Hepatocyte (in vitro differentiated cells): ENCODE measurements around the gene PIK3AP1. TPM values are rescaled to one million over a fixed set of nuclear protein-coding genes. Genes with fewer than 3 reads are reported as not detected.

Experiments
- DNase-seq: peaks from one replicate; pipeline ENCODE4 v3.0.0-alpha.2; 2016; ENCODE audit warnings: low spot score
- H2AFZ ChIP-seq: fragments of 200-600 bp; sonication (generic); 2 replicates; pipeline ENCODE4 v1.6.0; 2016; ENCODE audit warnings: antibody characterized with exemption, mild to moderate bottlenecking
- H3K27ac ChIP-seq: fragments of 200-600 bp; sonication (generic); 2 replicates; pipeline ENCODE4 v1.5.1; 2016; ENCODE audit warnings: mild to moderate bottlenecking
- H3K27me3 ChIP-seq: fragments of 200-600 bp; sonication (generic); 2 replicates; pipeline ENCODE4 v1.6.1; 2016
- H3K36me3 ChIP-seq: fragments of 200-600 bp; sonication (generic); replicated peaks from 2 replicates; pipeline ENCODE4 v1.5.1; 2016; ENCODE audit warnings: low read depth; ENCODE audit not compliant: insufficient read depth
- H3K4me1 ChIP-seq: fragments of 200-600 bp; sonication (generic); 2 replicates; pipeline ENCODE4 v1.5.1; 2016; ENCODE audit warnings: mild to moderate bottlenecking, moderate library complexity; ENCODE audit not compliant: insufficient read depth
- H3K4me2 ChIP-seq: fragments of 200-600 bp; sonication (generic); 2 replicates; pipeline ENCODE4 v1.6.0; 2016
- H3K4me3 ChIP-seq: fragments of 200-600 bp; sonication (generic); 2 replicates; pipeline ENCODE4 v1.5.1; 2016; ENCODE audit warnings: mild to moderate bottlenecking
- H3K79me2 ChIP-seq: fragments of 200-600 bp; sonication (generic); 2 replicates; pipeline ENCODE4 v1.6.0; 2017; ENCODE audit warnings: mild to moderate bottlenecking
- H3K9me2 ChIP-seq: fragments of 200-600 bp; sonication (generic); replicated peaks from 2 replicates; pipeline ENCODE4 v1.6.0; 2017; ENCODE audit warnings: mild to moderate bottlenecking; ENCODE audit not compliant: insufficient read depth
- H3K9me3 ChIP-seq: fragments of 200-600 bp; sonication (generic); 2 replicates; pipeline ENCODE4 v1.5.1; 2016; ENCODE audit warnings: low read depth, mild to moderate bottlenecking
- H4K20me1 ChIP-seq: fragments of 200-600 bp; sonication (generic); 2 replicates; pipeline ENCODE4 v1.6.0; 2016; ENCODE audit warnings: mild to moderate bottlenecking; ENCODE audit not compliant: insufficient read depth, poor library complexity, severe bottlenecking
- CTCF ChIP-seq: fragments of 200-600 bp; sonication (generic); IDR thresholded peaks from 2 replicates; pipeline ENCODE4 v1.5.1; 2016; ENCODE audit warnings: antibody characterized with exemption, mild to moderate bottlenecking; ENCODE audit not compliant: poor library complexity
- EZH2 ChIP-seq: fragments of 200-600 bp; sonication (generic); IDR thresholded peaks from 2 replicates; pipeline ENCODE4 v1.6.1; 2016; ENCODE audit warnings: antibody characterized with exemption, mild to moderate bottlenecking, borderline replicate concordance
- EZH2phosphoT487 ChIP-seq: fragments of 200-600 bp; sonication (generic); IDR thresholded peaks from one replicate; pipeline ENCODE4 v1.6.1; 2018; ENCODE audit warnings: antibody characterized with exemption, mild to moderate bottlenecking, low read depth, moderate library complexity; ENCODE audit not compliant: unreplicated experiment, severe bottlenecking
- WGBS: methylation state at CpG from one replicate; pipeline ENCODE4 v1.1.6; 2016; ENCODE audit warnings: low lambda C conversion rate; ENCODE audit errors: missing lambda C conversion rate; 5-methylcytosine and 5-hydroxymethylcytosine counted together
- polyA plus RNA-seq: library from polyadenylated mRNA; unstranded; fragments of >200 nt; fragmentation: Nextera tagmentation; extraction: Ambion mirVana; gene quantifications from 2 replicates; pipeline ENCODE4 v1.2.1, GENCODE V29; 2016
- total RNA-seq: library from RNA; depleted of rRNA; stranded (reverse); fragments of >200 nt; gene quantifications from 2 replicates; pipeline ENCODE4 v1.2.3, GENCODE V29; 2014

PIK3AP1 gene
- total and polyA plus RNA-seq, 2 experiments from 2014 or later: 2.5 to 8.4 TPM

- DNase-seq: no peak
- Histone ChIP-seq H3K4me3 (no peak overlapping the region), H3K79me2 (no peaks in the 10 kb centered on the region), H4K20me1 (no peaks in the 10 kb centered on the region), H2AFZ (no peak overlapping the region), H3K9me2 (no peaks in the 10 kb centered on the region), H3K4me2 (no peak overlapping the region), H3K4me1 (peaks cover 5% of the 10 kb centered on the region), H3K27me3 (no peaks in the 10 kb centered on the region), H3K36me3 (no peaks in the 10 kb centered on the region), H3K27ac (no peak overlapping the region), H3K9me3 (no peaks in the 10 kb centered on the region)
- TF ChIP-seq EZH2: no peak
Observed at GRCh38 chr10:96663797-96664196, 56.5 kb downstream of the PIK3AP1 start.

GRCh38 chr10:96661632-96662031 lies 58.7 kb downstream of the PIK3AP1 start:
- no peaks in the 10 kb centered on the region for H3K9me3 ChIP-seq
- H4K20me1 ChIP-seq: no peaks in the 10 kb centered on the region
- no peak overlapping the region for H2AFZ ChIP-seq
- WGBS: 92% methylated on average over 2 of the region's 2 CpGs
- H3K9me2 ChIP-seq: no peaks in the 10 kb centered on the region
- no peaks in the 10 kb centered on the region for H3K79me2 ChIP-seq
- no peak overlapping the region for H3K27ac ChIP-seq
- no peaks in the 10 kb centered on the region for H3K36me3 ChIP-seq
- no peaks in the 10 kb centered on the region for H3K27me3 ChIP-seq
- TF ChIP-seq EZH2 (no peak), EZH2phosphoT487 (no peak), CTCF (no peak)
- no peak overlapping the region for H3K4me3 ChIP-seq
- H3K4me2 ChIP-seq: no peak overlapping the region
- DNase-seq: no peak
- peaks cover 5% of the 10 kb centered on the region for H3K4me1 ChIP-seq

- no peak overlapping the region for H3K4me2 ChIP-seq
- H3K9me2 ChIP-seq: no peaks in the 10 kb centered on the region
- H3K36me3 ChIP-seq: no peaks in the 10 kb centered on the region
- WGBS: 93% methylated on average over 3 of the region's 3 CpGs
- TF ChIP-seq EZH2 (no peak), EZH2phosphoT487 (no peak), CTCF (no peak)
- no peaks in the 10 kb centered on the region for H3K79me2 ChIP-seq
- no peak overlapping the region for H2AFZ ChIP-seq
- peaks cover 5% of the 10 kb centered on the region for H3K4me1 ChIP-seq
- H4K20me1 ChIP-seq: no peaks in the 10 kb centered on the region
- H3K27me3 ChIP-seq: no peaks in the 10 kb centered on the region
- H3K27ac ChIP-seq: no peak overlapping the region
- no peak for DNase-seq
- H3K4me3 ChIP-seq: no peak overlapping the region
- H3K9me3 ChIP-seq: no peaks in the 10 kb centered on the region
Observed at GRCh38 chr10:96660297-96660696, 60.0 kb downstream of the PIK3AP1 start.

- Histone ChIP-seq H3K27ac (no peak overlapping the region), H3K9me2 (no peaks in the 10 kb centered on the region), H3K9me3 (no peaks in the 10 kb centered on the region), H2AFZ (no peak overlapping the region), H3K27me3 (no peaks in the 10 kb centered on the region), H3K4me3 (no peak overlapping the region), H3K36me3 (no peaks in the 10 kb centered on the region), H3K4me2 (no peak overlapping the region), H3K4me1 (no peaks in the 10 kb centered on the region), H3K79me2 (no peaks in the 10 kb centered on the region), H4K20me1 (no peaks in the 10 kb centered on the region)
- TF ChIP-seq EZH2: no peak
- TF ChIP-seq EZH2phosphoT487: no peak
- TF ChIP-seq CTCF: no peak
- WGBS: 83% methylated on average over 3 of the region's 3 CpGs
- DNase-seq: no peak
Observed at GRCh38 chr10:96658844-96659243, 61.5 kb downstream of the PIK3AP1 start.
